Spleen (tissue), 11 donors: ENCODE data around the gene GUCY2F. TPM values are rescaled to one million over a fixed set of nuclear protein-coding genes. Genes with fewer than 3 reads are reported as not detected.

Experiments
- DNase-seq: peaks from one replicate; pipeline ENCODE4 v3.0.0-alpha.2; 2020
- H3K27ac ChIP-seq, 8 donors: fragments of 200-600 bp; sonication (generic) in 7 of 8; 1 replicate in 4 of 8; 2 replicates in 4 of 8; pipeline versions ENCODE4 v1.5.0 to v1.8.0; 2016 to 2021; ENCODE audit warnings: inconsistent platforms in 4 of 8, mild to moderate bottlenecking in 4 of 8, moderate library complexity in 1 of 8
- H3K27me3 ChIP-seq, 7 donors: fragments of 200-600 bp; sonication (generic) in 6 of 7; replicated peaks in 1 of 7; 1 replicate in 4 of 7; 2 replicates in 3 of 7; pipeline versions ENCODE4 v1.5.0 to v1.8.0; 2016 to 2021; ENCODE audit warnings: inconsistent platforms in 3 of 7, mild to moderate bottlenecking in 1 of 7
- H3K36me3 ChIP-seq, 6 donors: fragments of 200-600 bp; sonication (generic) in 5 of 6; 1 replicate in 4 of 6; 2 replicates in 2 of 6; pipeline versions ENCODE4 v1.5.0 to v1.8.0; 2016 to 2021; ENCODE audit warnings: inconsistent platforms in 2 of 6
- H3K4me1 ChIP-seq, 6 donors: fragments of 200-600 bp; sonication (generic) in 5 of 6; 1 replicate in 3 of 6; 2 replicates in 3 of 6; pipeline versions ENCODE4 v1.5.0 to v1.8.0; 2016 to 2021; ENCODE audit warnings: inconsistent platforms in 3 of 6
- H3K4me3 ChIP-seq, 8 donors: fragments of 200-600 bp; sonication (generic) in 7 of 8; 1 replicate in 4 of 8; 2 replicates in 4 of 8; pipeline versions ENCODE4 v1.5.0 to v1.8.0; 2016 to 2021; ENCODE audit warnings: inconsistent platforms in 4 of 8, mild to moderate bottlenecking in 4 of 8, moderate library complexity in 2 of 8
- H3K9me3 ChIP-seq, 8 donors: fragments of 200-600 bp; sonication (generic) in 7 of 8; 1 replicate in 4 of 8; 2 replicates in 4 of 8; pipeline versions ENCODE4 v1.5.0 to v1.8.0; 2016 to 2021; ENCODE audit warnings: inconsistent platforms in 4 of 8
- CTCF ChIP-seq, 11 experiments: fragments of 200-600 bp in 7 of 11; fragments of 450-650 bp in 4 of 11; sonication (generic) in 4 of 11; IDR thresholded peaks in 8 of 11; conservative IDR thresholded peaks in 3 of 11; 1 replicate in 7 of 11; 2 replicates in 4 of 11; pipeline versions ENCODE4 v1.4.0 to v1.8.0; 2016 to 2021; ENCODE audit warnings: antibody characterized with exemption in 11 of 11, inconsistent platforms in 4 of 11, mild to moderate bottlenecking in 1 of 11
- POLR2A ChIP-seq, 3 donors: fragments of 450-650 bp; IDR thresholded peaks; one replicate each; pipeline ENCODE4 v1.5.1; 2017; ENCODE audit warnings: antibody characterized with exemption in 3 of 3, mild to moderate bottlenecking in 1 of 3
- POLR2AphosphoS5 ChIP-seq, 3 donors: sonication (generic); formaldehyde crosslinking; IDR thresholded peaks; one replicate each; pipeline ENCODE4 v1.5.1; 2017; ENCODE audit warnings: antibody characterized with exemption in 3 of 3
- WGBS, 5 donors: extraction: QIAGEN DNeasy Blood & Tissue Kit in 3 of 5; methylation state at CpG; one replicate each; pipeline versions ENCODE4 v1.1.5 to v1.1.7; 2013 to 2018; 5-methylcytosine and 5-hydroxymethylcytosine counted together
- intact Hi-C: fragments of 100-400 bp; cut with DNase I; formaldehyde crosslinking; loops from one replicate; pipeline ENCODE4 v1.15.0; 2023; ENCODE audit warnings: low total_unique reads
- polyA plus RNA-seq, 3 donors: library from polyadenylated mRNA; stranded (reverse); fragments of 200-250 nt; gene quantifications; one replicate each; pipeline ENCODE4 v1.2.1, GENCODE V29; 2013
- total RNA-seq, 7 donors: library from RNA; depleted of rRNA in 3 of 7; stranded (reverse); fragments of >200 nt in 3 of 7; fragmentation: NEBNext Ultra II Directional in 4 of 7; extraction: Animal tissue kit (Norgen Biotek cat#: 25700) in 4 of 7; gene quantifications; one replicate each; pipeline versions ENCODE4 v1.1.0 to v1.2.1, GENCODE V29; 2016 to 2021
- donor health status: healthy with polysubstance abuse.
- donor health status: DM: no; HTN: no; CAD: no; lungs with moderate emphysema.
- donor health status: DM: no; HTN: no; CAD: no.
- donor health status: Bipolar disorder and iron deficiency.
- donor health status: healthy.
- donor health status: DM: no; HTN: no; CAD: no.
- donor health status: DM: yes; HTN: yes; CAD: no.

Gene GUCY2F
- total and polyA plus RNA-seq, 10 donors, result 0.09 to 0.59 TPM; not detected in 8

GRCh38 chrX:109372291-109372690 lies 109.6 kb downstream of the GUCY2F start:
- TF ChIP-seq POLR2A (IDR thresholded peaks at IDR 0.05), result no peak
- TF ChIP-seq POLR2AphosphoS5 (IDR thresholded peaks at IDR 0.05), result no peak
- no peak for TF ChIP-seq CTCF (IDR thresholded peaks at IDR 0.05 in 8 of 11, conservative IDR thresholded peaks at IDR 0.05 in 3 of 11)
- intact Hi-C loops, result no loop called here
- DNase-seq, result no peak

DNA sequence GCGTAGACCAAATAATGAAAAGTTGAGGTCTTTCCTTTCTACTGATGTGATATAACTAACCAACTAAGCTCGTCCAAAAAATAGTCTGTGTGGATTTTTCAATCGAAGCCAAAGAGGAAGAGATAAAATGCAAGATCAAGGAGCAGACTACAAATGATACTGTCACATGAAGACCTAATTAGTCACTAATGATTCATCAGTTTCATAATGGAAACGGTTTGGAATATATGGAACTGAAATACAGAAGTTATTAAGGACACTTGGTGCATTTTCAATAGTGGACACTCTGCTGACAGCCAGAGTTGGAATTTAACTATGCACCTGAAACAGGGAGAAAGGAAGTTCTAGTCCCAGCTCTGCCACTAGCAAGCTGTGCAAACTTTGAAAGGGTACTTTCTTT lies 119.8 kb downstream of the GUCY2F start:
- no peak for DNase-seq
- H3K9me3 ChIP-seq, result peaks cover 0 to 9% (median 0%) of the 10 kb centered on the region in 8 donors
- H3K27ac ChIP-seq, result no peak overlapping the region
- intact Hi-C loops, result no loop called here
- H3K4me3 ChIP-seq, result no peak overlapping the region
- H3K27me3 ChIP-seq, result no peaks in the 10 kb centered on the region
- TF ChIP-seq CTCF (IDR thresholded peaks at IDR 0.05 in 8 of 11, conservative IDR thresholded peaks at IDR 0.05 in 3 of 11) (no peak), POLR2AphosphoS5 (IDR thresholded peaks at IDR 0.05) (no peak)
- no peaks in the 10 kb centered on the region for H3K4me1 ChIP-seq
- WGBS, 5 donors, result 52 to 72% (median 55%) methylated on average over 4 of the region's 4 CpGs
- H3K36me3 ChIP-seq, result no peaks in the 10 kb centered on the region

More at GRCh38 chrX:109372291-109372690, 109.6 kb downstream of the GUCY2F start:
- H3K27me3 ChIP-seq, result peaks cover 0 to 7% (median 0%) of the 10 kb centered on the region in 7 donors
- no peaks in the 10 kb centered on the region for H3K9me3 ChIP-seq
- 17 to 59% (median 46%) methylated on average over 1 of the region's 1 CpG for WGBS, 5 donors
- H3K4me3 ChIP-seq, result no peak overlapping the region
- H3K4me1 ChIP-seq, result no peaks in the 10 kb centered on the region
- H3K27ac ChIP-seq, result no peak overlapping the region
- no peaks in the 10 kb centered on the region for H3K36me3 ChIP-seq

GRCh38 chrX:109360301-109360700 lies 121.6 kb downstream of the GUCY2F start:
- DNase-seq, result no peak
- no peaks in the 10 kb centered on the region for H3K4me1 ChIP-seq
- H3K36me3 ChIP-seq, result no peaks in the 10 kb centered on the region
- no peak overlapping the region for H3K4me3 ChIP-seq
- WGBS, 5 donors, result 54 to 63% (median 60%) methylated on average over 3 of the region's 3 CpGs
- H3K9me3 ChIP-seq, result peaks cover 0 to 9% (median 0%) of the 10 kb centered on the region in 8 donors
- no peak overlapping the region for H3K27ac ChIP-seq
- TF ChIP-seq CTCF (IDR thresholded peaks at IDR 0.05 in 8 of 11, conservative IDR thresholded peaks at IDR 0.05 in 3 of 11) (no peak), POLR2AphosphoS5 (IDR thresholded peaks at IDR 0.05) (no peak), POLR2A (IDR thresholded peaks at IDR 0.05) (no peak)
- intact Hi-C loops, result no loop called here
- no peaks in the 10 kb centered on the region for H3K27me3 ChIP-seq

GRCh38 chrX:109357706-109358105 lies 124.2 kb downstream of the GUCY2F start:
- peaks cover 0 to 9% (median 0%) of the 10 kb centered on the region in 8 donors for H3K9me3 ChIP-seq
- WGBS, 5 donors, result 75 to 90% (median 83%) methylated on average over 3 of the region's 3 CpGs

More at GRCh38 chrX:109357706-109358105, 124.2 kb downstream of the GUCY2F start:
- DNase-seq, result no peak
- intact Hi-C loops, result no loop called here
- TF ChIP-seq POLR2AphosphoS5 (IDR thresholded peaks at IDR 0.05), result no peak
- TF ChIP-seq POLR2A (IDR thresholded peaks at IDR 0.05), result no peak
- TF ChIP-seq CTCF (IDR thresholded peaks at IDR 0.05 in 8 of 11, conservative IDR thresholded peaks at IDR 0.05 in 3 of 11), result no peak
- Histone ChIP-seq H3K4me3 (no peak overlapping the region), H3K4me1 (peaks cover 0 to 5% (median 0%) of the 10 kb centered on the region in 6 donors), H3K27me3 (no peaks in the 10 kb centered on the region), H3K27ac (no peak overlapping the region), H3K36me3 (no peaks in the 10 kb centered on the region)
